IPS-18a (cell line): ENCODE measurements around the gene MYO1E.

Experiments used
- H3K27ac ChIP-seq: one replicate; pipeline ENCODE4 v1.5.1; 2013; ENCODE audit warnings: low read length
- H3K27me3 ChIP-seq: one replicate; pipeline ENCODE4 v1.6.1; 2013; ENCODE audit warnings: mild to moderate bottlenecking, low read length; ENCODE audit not compliant: control insufficient read depth, insufficient read depth
- H3K36me3 ChIP-seq: one replicate; pipeline ENCODE4 v1.6.1; 2013; ENCODE audit warnings: low read depth, low read length; ENCODE audit not compliant: control insufficient read depth
- H3K4me1 ChIP-seq: one replicate; pipeline ENCODE4 v1.6.1; 2013; ENCODE audit warnings: low read depth, low read length; ENCODE audit not compliant: control insufficient read depth
- H3K4me3 ChIP-seq: one replicate; pipeline ENCODE4 v1.5.1; 2013; ENCODE audit warnings: low read length
- H3K9ac ChIP-seq: one replicate; pipeline ENCODE4 v1.6.1; 2013; ENCODE audit warnings: mild to moderate bottlenecking, low read length, moderate library complexity
- H3K9me3 ChIP-seq: one replicate; pipeline ENCODE4 v1.6.1; 2013; ENCODE audit warnings: low read depth, low read length; ENCODE audit not compliant: control insufficient read depth

MYO1E gene

GRCh38 chr15:59208613-59209249 lies 163.9 kb downstream of the MYO1E start:
- no peaks in the 10 kb centered on the region for H3K27me3 ChIP-seq
- H3K4me1 ChIP-seq = no peaks in the 10 kb centered on the region
- H3K36me3 ChIP-seq = peaks cover 51% of the 10 kb centered on the region
- H3K4me3 ChIP-seq = no peak overlapping the region
- H3K9me3 ChIP-seq = no peaks in the 10 kb centered on the region
- no peak overlapping the region for H3K9ac ChIP-seq
- H3K27ac ChIP-seq = no peak overlapping the region

DNA sequence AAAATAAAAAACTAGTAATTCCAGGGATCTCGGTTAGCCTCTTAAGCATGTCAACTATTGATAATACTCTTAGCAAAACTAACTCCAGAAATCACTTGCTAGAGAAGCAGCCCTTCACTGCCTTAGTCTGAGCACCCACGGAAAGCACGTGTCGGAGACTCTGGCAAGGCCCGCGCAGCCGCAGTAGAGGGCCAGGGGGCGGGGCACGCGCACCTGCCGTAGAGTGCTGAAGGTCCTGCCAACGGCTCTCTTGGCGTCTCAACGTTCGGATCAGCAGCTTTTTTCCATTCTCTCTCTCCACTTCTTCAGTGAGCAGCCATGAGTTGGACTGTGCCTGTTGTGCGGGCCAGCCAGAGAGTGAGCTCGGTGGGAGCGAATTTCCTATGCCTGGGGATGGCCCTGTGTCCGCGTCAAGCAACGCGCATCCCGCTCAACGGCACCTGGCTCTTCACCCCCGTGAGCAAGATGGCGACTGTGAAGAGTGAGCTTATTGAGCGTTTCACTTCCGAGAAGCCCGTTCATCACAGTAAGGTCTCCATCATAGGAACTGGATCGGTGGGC lies 166.0 kb downstream of the MYO1E start, which contains the start of gene LDHAL6B:
Gene LDHAL6B (plus strand): TSS at position 221 of the 561 bp plus-strand sequence. CDS start 98 bp downstream, at position 319.
- no peak within 1 kb of the TSS for H3K4me3 ChIP-seq
- H3K4me1 ChIP-seq = no peaks in the 10 kb centered on the region
- no peaks in the 10 kb centered on the region for H3K27me3 ChIP-seq
- H3K27ac ChIP-seq = no peak within 1 kb of the TSS
- peaks cover 59% of the 10 kb centered on the region for H3K36me3 ChIP-seq
- no peak within 1 kb of the TSS for H3K9ac ChIP-seq
- no peaks in the 10 kb centered on the region for H3K9me3 ChIP-seq

- H3K36me3 ChIP-seq = peaks cover 61% of the 10 kb centered on the region
- no peak overlapping the region for H3K27ac ChIP-seq
- H3K9ac ChIP-seq = no peak overlapping the region
- H3K9me3 ChIP-seq = no peaks in the 10 kb centered on the region
- no peaks in the 10 kb centered on the region for H3K27me3 ChIP-seq
- no peak overlapping the region for H3K4me3 ChIP-seq
- H3K4me1 ChIP-seq = no peaks in the 10 kb centered on the region
Observed at GRCh38 chr15:59205839-59206622, 166.6 kb downstream of the MYO1E start.

DNA sequence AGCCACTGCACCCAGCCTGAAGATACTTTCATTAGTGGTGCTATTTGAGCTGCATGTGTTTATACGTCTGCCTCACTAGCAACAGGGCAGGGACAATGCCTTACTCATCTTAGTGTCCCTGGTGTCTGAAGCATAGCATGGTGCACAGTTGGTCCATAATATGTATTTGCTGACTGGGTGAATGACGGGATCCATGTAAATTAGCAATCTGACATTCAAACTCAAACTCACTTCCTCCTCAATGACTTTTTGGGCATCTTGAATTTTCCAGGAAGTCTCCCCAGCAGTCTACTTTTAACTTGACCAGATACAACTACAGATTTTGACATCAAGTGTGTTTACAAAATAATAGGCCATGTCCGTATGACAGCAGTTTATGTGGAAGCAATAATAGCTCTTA lies 169.0 kb downstream of the MYO1E start:
- Histone ChIP-seq H3K9ac (no peak overlapping the region), H3K36me3 (peaks cover 53% of the 10 kb centered on the region)

GRCh38 chr15:59203008-59203407 lies 169.7 kb downstream of the MYO1E start:
- Histone ChIP-seq H3K4me1 (no peaks in the 10 kb centered on the region), H3K9me3 (no peaks in the 10 kb centered on the region), H3K27ac (no peak overlapping the region), H3K9ac (no peak overlapping the region), H3K36me3 (peaks cover 46% of the 10 kb centered on the region), H3K4me3 (no peak overlapping the region), H3K27me3 (no peaks in the 10 kb centered on the region)

More for the DNA sequence above, 169.0 kb downstream of the MYO1E start:
- no peaks in the 10 kb centered on the region for H3K27me3 ChIP-seq
- no peak overlapping the region for H3K4me3 ChIP-seq
- no peaks in the 10 kb centered on the region for H3K9me3 ChIP-seq
- H3K27ac ChIP-seq = no peak overlapping the region
- no peaks in the 10 kb centered on the region for H3K4me1 ChIP-seq

- Histone ChIP-seq H3K36me3 (peaks cover 28% of the 10 kb centered on the region), H3K4me1 (no peaks in the 10 kb centered on the region), H3K27me3 (no peaks in the 10 kb centered on the region), H3K9ac (no peak overlapping the region), H3K4me3 (no peak overlapping the region), H3K27ac (no peak overlapping the region), H3K9me3 (no peaks in the 10 kb centered on the region)
Observed at GRCh38 chr15:59200560-59200959, 172.1 kb downstream of the MYO1E start.

DNA sequence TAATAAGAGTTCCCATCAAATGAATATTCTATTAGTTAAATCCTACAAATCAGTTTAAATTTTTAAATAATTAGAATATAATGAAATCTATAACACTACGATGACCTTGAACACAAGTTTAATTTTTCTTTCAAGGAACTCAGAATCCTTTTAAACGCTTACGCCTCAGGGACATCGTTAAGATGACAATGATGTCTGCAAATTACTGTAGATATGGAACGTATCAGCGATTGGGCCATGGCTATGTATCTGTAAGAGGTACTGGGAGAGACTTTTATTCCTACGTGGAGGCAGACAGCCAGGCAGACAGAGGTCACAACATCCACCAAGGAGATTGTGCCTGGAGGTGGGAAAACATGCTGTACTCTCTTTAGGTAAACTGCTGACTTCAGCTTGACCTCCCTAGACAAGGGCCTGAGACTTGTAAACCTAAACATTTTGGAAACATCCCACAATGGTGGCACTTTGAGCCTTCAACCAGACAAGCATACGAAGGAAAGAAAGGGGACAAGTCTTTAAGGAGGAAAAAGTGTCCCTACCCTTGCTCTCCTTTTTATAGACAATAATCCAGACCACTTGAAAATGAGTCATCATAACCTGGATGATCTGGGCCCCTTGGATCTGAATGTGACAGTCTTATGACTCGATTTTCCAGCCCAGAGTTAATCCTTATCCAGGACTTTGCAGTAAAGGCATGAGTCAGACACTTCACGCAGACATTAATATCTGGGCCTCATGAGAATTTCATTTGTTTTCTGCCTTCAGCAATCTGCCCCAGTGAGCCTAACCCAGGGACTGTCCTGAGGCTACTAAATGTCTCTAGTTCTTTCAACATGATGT lies 172.8 kb downstream of the MYO1E start:
- Histone ChIP-seq H3K4me1 (no peaks in the 10 kb centered on the region), H3K36me3 (peaks cover 28% of the 10 kb centered on the region), H3K9me3 (no peaks in the 10 kb centered on the region), H3K27ac (no peak overlapping the region), H3K4me3 (no peak overlapping the region), H3K27me3 (no peaks in the 10 kb centered on the region), H3K9ac (no peak overlapping the region)

DNA sequence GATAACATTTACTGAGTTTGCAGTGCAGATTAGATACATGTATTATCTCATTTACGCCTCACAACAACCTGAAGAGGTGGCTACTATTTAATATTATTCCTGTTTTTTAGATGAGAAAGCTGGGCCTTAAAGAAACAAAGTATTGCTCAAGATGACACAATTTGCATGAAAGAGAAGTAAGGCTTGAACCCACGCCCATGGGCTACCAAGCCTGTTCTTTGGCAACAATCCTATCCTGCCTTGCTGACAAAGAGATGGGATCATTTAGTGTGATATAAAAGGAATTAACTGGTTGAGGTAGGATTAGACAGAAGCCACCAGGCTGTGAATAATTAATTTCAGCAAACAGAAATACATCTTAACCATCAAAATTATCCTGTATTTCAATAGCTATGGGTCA lies 175.2 kb downstream of the MYO1E start:
- Histone ChIP-seq H3K9ac (no peak overlapping the region), H3K4me1 (no peaks in the 10 kb centered on the region), H3K27ac (no peak overlapping the region), H3K9me3 (no peaks in the 10 kb centered on the region), H3K36me3 (peaks cover 36% of the 10 kb centered on the region), H3K4me3 (no peak overlapping the region), H3K27me3 (no peaks in the 10 kb centered on the region)

GRCh38 chr15:59196416-59196815 lies 176.3 kb downstream of the MYO1E start:
- no peak overlapping the region for H3K9ac ChIP-seq
- H3K9me3 ChIP-seq = no peaks in the 10 kb centered on the region
- H3K27me3 ChIP-seq = no peaks in the 10 kb centered on the region
- H3K27ac ChIP-seq = no peak overlapping the region
- H3K36me3 ChIP-seq = peaks cover 33% of the 10 kb centered on the region
- H3K4me3 ChIP-seq = no peak overlapping the region
- H3K4me1 ChIP-seq = no peaks in the 10 kb centered on the region

GRCh38 chr15:59194639-59195325 lies 177.9 kb downstream of the MYO1E start:
- no peak overlapping the region for H3K27ac ChIP-seq
- no peak overlapping the region for H3K4me3 ChIP-seq
- no peaks in the 10 kb centered on the region for H3K4me1 ChIP-seq
- H3K36me3 ChIP-seq = peaks cover 42% of the 10 kb centered on the region
- H3K27me3 ChIP-seq = no peaks in the 10 kb centered on the region
- no peaks in the 10 kb centered on the region for H3K9me3 ChIP-seq
- no peak overlapping the region for H3K9ac ChIP-seq

- H3K4me3 ChIP-seq = no peak overlapping the region
- H3K4me1 ChIP-seq = no peaks in the 10 kb centered on the region
- no peak overlapping the region for H3K9ac ChIP-seq
- H3K36me3 ChIP-seq = peaks cover 49% of the 10 kb centered on the region
- H3K27ac ChIP-seq = no peak overlapping the region
- H3K27me3 ChIP-seq = no peaks in the 10 kb centered on the region
- no peaks in the 10 kb centered on the region for H3K9me3 ChIP-seq
Observed at GRCh38 chr15:59191855-59192237, 180.8 kb downstream of the MYO1E start.
